Bronchial epithelial cell (primary cell): ENCODE results near the gene GJA4. TPM values are rescaled to one million over a fixed set of nuclear protein-coding genes. Genes with fewer than 3 reads are reported as not detected.

ENCODE experiments used
- DNase-seq: peaks from one replicate; pipeline ENCODE4 v3.0.0-alpha.2; 2010; ENCODE audit warnings: low read depth
- FAIRE-seq: peaks from 2 replicates; lab custom pipeline; 2011; peaks lifted over from hg19 to GRCh38; lab: Jason Lieb, UNC
- H3K27me3 ChIP-seq: 2 replicates; pipeline ENCODE4 v1.5.1; 2011; ENCODE audit warnings: low read length; ENCODE audit not compliant: control insufficient read depth, insufficient read depth
- H3K36me3 ChIP-seq: 2 replicates; pipeline ENCODE4 v1.5.1; 2011; ENCODE audit warnings: low read length; ENCODE audit not compliant: control insufficient read depth, insufficient read depth
- H3K4me3 ChIP-seq: 2 replicates; pipeline ENCODE4 v1.5.1; 2011; ENCODE audit warnings: mild to moderate bottlenecking, low read depth, low read length, control low read depth
- CTCF ChIP-seq: IDR thresholded peaks from 2 replicates; pipeline ENCODE4 v1.5.1; 2011; ENCODE audit warnings: mild to moderate bottlenecking, moderate library complexity, low read length, control low read depth, inconsistent platforms; ENCODE audit not compliant: insufficient read depth, severe bottlenecking
- total RNA-seq: library from RNA; depleted of rRNA; stranded (reverse); fragments of >200 nt; gene quantifications from 2 replicates; pipeline ENCODE4 v1.2.1, GENCODE V29; 2014

Gene GJA4
- total RNA-seq, 1 donor from 2014 or later, result not detected

- peaks cover 6% of the 10 kb centered on the region for H3K36me3 ChIP-seq
- no peak for TF ChIP-seq CTCF
- DNase-seq (no peak), FAIRE-seq (no peak)
- no peaks in the 10 kb centered on the region for H3K27me3 ChIP-seq
- no peak overlapping the region for H3K4me3 ChIP-seq
Measured at GRCh38 chr1:34761176-34761761, 31.5 kb upstream of the GJA4 start.

GRCh38 chr1:34761776-34762307 is 31.0 kb upstream of the GJA4 start:
- H3K4me3 ChIP-seq, result no peak overlapping the region
- peaks cover 6% of the 10 kb centered on the region for H3K36me3 ChIP-seq
- no peaks in the 10 kb centered on the region for H3K27me3 ChIP-seq
- no peak for TF ChIP-seq CTCF
- FAIRE-seq, result no peak
- no peak for DNase-seq

GRCh38 chr1:34762474-34763141 is 30.2 kb upstream of the GJA4 start:
- DNase-seq (peak; percentile 71), FAIRE-seq (peak; percentile 7)
- no peak overlapping the region for H3K4me3 ChIP-seq
- peaks cover 6% of the 10 kb centered on the region for H3K36me3 ChIP-seq
- H3K27me3 ChIP-seq, result no peaks in the 10 kb centered on the region
- no peak for TF ChIP-seq CTCF

GRCh38 chr1:34763142-34763781 is 29.5 kb upstream of the GJA4 start:
- H3K27me3 ChIP-seq, result no peaks in the 10 kb centered on the region
- peak; percentile 95 for DNase-seq
- TF ChIP-seq CTCF, result no peak
- FAIRE-seq, result peak; percentile 98
- no peak overlapping the region for H3K4me3 ChIP-seq
- H3K36me3 ChIP-seq, result peaks cover 3% of the 10 kb centered on the region

- no peaks in the 10 kb centered on the region for H3K36me3 ChIP-seq
- no peak for DNase-seq
- no peak for TF ChIP-seq CTCF
- no peak overlapping the region for H3K4me3 ChIP-seq
- H3K27me3 ChIP-seq, result no peaks in the 10 kb centered on the region
- FAIRE-seq, result no peak
Measured at GRCh38 chr1:34768856-34769255, 23.9 kb upstream of the GJA4 start.
